Lower leg skin (tissue), 4 donors: ENCODE results near the gene GMEB2. TPM values are rescaled to one million over a fixed set of nuclear protein-coding genes. Genes with fewer than 3 reads are reported as not detected.

Source experiments
- DNase-seq, 2 donors: peaks; one replicate each; pipeline ENCODE4 v3.0.0-alpha.2; 2019; ENCODE audit warnings: low spot score in 2 of 2
- H3K4me3 ChIP-seq: fragments of 200-600 bp; sonication (generic); 2 replicates; pipeline ENCODE4 v1.5.1; 2017; ENCODE audit warnings: mild to moderate bottlenecking, low read depth; ENCODE audit not compliant: poor library complexity, severe bottlenecking
- CTCF ChIP-seq, 3 donors: fragments of 450-650 bp; IDR thresholded peaks; one replicate each; pipeline ENCODE4 v1.5.1; 2016; ENCODE audit warnings: antibody characterized with exemption in 3 of 3, mild to moderate bottlenecking in 3 of 3, moderate library complexity in 2 of 3
- POLR2A ChIP-seq, 2 donors: fragments of 450-650 bp; IDR thresholded peaks; one replicate each; pipeline ENCODE4 v1.6.1; 2016 to 2017; ENCODE audit warnings: antibody characterized with exemption in 2 of 2, mild to moderate bottlenecking in 1 of 2, moderate library complexity in 1 of 2
- WGBS, 2 donors: methylation state at CpG; one replicate each; pipeline ENCODE4 v1.1.5; 2018; 5-methylcytosine and 5-hydroxymethylcytosine counted together
- intact Hi-C: fragments of 100-400 bp; cut with DNase I; formaldehyde crosslinking; loops from one replicate; pipeline ENCODE4 v1.15.0; 2023; ENCODE audit warnings: low total_unique reads
- total RNA-seq, 4 donors: library from RNA; depleted of rRNA; stranded (reverse); fragments of >200 nt; gene quantifications; one replicate each; pipeline ENCODE4 v1.1.0, GENCODE V29; 2016

Gene GMEB2
- total RNA-seq, 4 donors from 2014 or later: 11.9 to 18.3 (median 13.7) TPM

GRCh38 chr20:63567386-63568169 lies 59.3 kb downstream of the GMEB2 start:
- 73 to 85% methylated on average over 21 to 35 of the region's 37 CpGs for WGBS, 2 donors
- TF ChIP-seq CTCF (IDR thresholded peaks at IDR 0.05) (no peak), POLR2A (IDR thresholded peaks at IDR 0.05) (no peak)
- H3K4me3 ChIP-seq: no peak overlapping the region
- intact Hi-C loops: no loop called here
- DNase-seq: no peak

GRCh38 chr20:63567136-63567385 lies 59.8 kb downstream of the GMEB2 start:
- no peak for TF ChIP-seq CTCF (IDR thresholded peaks at IDR 0.05)
- no peak for TF ChIP-seq POLR2A (IDR thresholded peaks at IDR 0.05)
- WGBS, 2 donors: 90 to 91% methylated on average over 15 to 22 of the region's 22 CpGs
- intact Hi-C loops: no loop called here
- H3K4me3 ChIP-seq: no peak overlapping the region
- no peak for DNase-seq

GRCh38 chr20:63566395-63567135 lies 60.3 kb downstream of the GMEB2 start:
- intact Hi-C loops: no loop called here
- no peak overlapping the region for H3K4me3 ChIP-seq
- WGBS, 2 donors: 88 to 90% methylated on average over 31 to 46 of the region's 46 CpGs
- no peak for DNase-seq
- TF ChIP-seq CTCF (IDR thresholded peaks at IDR 0.05) (no peak), POLR2A (IDR thresholded peaks at IDR 0.05) (no peak)

- no peak overlapping the region for H3K4me3 ChIP-seq
- no peak for DNase-seq
- intact Hi-C loops: no loop called here
- 88 to 91% methylated on average over 37 to 42 of the region's 43 CpGs for WGBS, 2 donors
- no peak for TF ChIP-seq CTCF (IDR thresholded peaks at IDR 0.05)
- no peak for TF ChIP-seq POLR2A (IDR thresholded peaks at IDR 0.05)
Observed at GRCh38 chr20:63565699-63566335, 61.1 kb downstream of the GMEB2 start.

- TF ChIP-seq CTCF (IDR thresholded peaks at IDR 0.05): no peak
- TF ChIP-seq POLR2A (IDR thresholded peaks at IDR 0.05): no peak
- H3K4me3 ChIP-seq: no peak overlapping the region
- intact Hi-C loops: no loop called here
- DNase-seq: no peak
- 93 to 95% methylated on average over 45 to 53 of the region's 61 CpGs for WGBS, 2 donors
Observed at GRCh38 chr20:63565021-63565698, 61.7 kb downstream of the GMEB2 start.
